Adrenal gland (tissue), 5 donors: ENCODE results near the gene JUP.

ENCODE experiments used
- CTCF ChIP-seq, 6 experiments: fragments of 450-650 bp in 4 of 6; fragments of 200-600 bp in 2 of 6; sonication (generic) in 1 of 6; IDR thresholded peaks; 1 replicate in 5 of 6; 2 replicates in 1 of 6; pipeline versions ENCODE4 v1.5.1 to v1.8.0; 2016 to 2021; ENCODE audit warnings: antibody characterized with exemption in 6 of 6, mild to moderate bottlenecking in 2 of 6, moderate library complexity in 1 of 6
- POLR2A ChIP-seq, 2 donors: fragments of 450-650 bp; IDR thresholded peaks; one replicate each; pipeline ENCODE4 v1.6.1; 2017; ENCODE audit warnings: antibody characterized with exemption in 2 of 2, mild to moderate bottlenecking in 2 of 2, moderate library complexity in 1 of 2
- donor health status: DM: no; HTN: no; CAD: no.

- TF ChIP-seq POLR2A (IDR thresholded peaks at IDR 0.05): no peak
- TF ChIP-seq CTCF (IDR thresholded peaks at IDR 0.05): no peak
Observed at GRCh38 chr17:41822216-41823140, 36.0 kb upstream of the JUP start.
